ENCODE data around the gene ANG.
"Not testable (repeated sequence)": the region's sequence is repeated elsewhere in the genome, so short reads cannot be mapped to it uniquely, and the experiment has no call there.

Gene ANG

DNA sequence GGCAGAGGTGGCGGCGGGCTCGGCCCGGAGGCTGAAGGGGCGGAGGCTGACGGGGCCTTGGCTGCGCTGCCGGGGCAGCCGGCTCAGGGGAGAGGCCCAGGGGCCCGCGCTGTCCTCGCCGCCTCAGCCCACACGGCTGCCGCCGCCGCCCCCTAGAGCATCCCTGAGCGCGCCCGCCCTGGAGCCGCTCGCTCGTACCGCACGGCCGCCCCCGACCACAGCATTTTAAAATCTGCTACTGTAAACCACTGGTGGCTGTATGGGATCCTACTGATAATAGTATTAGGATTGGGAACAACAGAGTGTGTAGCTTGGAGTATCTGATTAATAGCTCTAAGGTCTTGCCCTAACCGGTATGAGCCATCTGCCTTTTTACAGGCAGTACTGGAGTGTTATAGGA lies 34.9 kb downstream of the ANG start:
- no peak overlapping the region for H3K4me3 Mint-ChIP-seq
- H3K9me3 Mint-ChIP-seq, result no peaks in the 10 kb centered on the region
- TF ChIP-seq, protein P1, sequence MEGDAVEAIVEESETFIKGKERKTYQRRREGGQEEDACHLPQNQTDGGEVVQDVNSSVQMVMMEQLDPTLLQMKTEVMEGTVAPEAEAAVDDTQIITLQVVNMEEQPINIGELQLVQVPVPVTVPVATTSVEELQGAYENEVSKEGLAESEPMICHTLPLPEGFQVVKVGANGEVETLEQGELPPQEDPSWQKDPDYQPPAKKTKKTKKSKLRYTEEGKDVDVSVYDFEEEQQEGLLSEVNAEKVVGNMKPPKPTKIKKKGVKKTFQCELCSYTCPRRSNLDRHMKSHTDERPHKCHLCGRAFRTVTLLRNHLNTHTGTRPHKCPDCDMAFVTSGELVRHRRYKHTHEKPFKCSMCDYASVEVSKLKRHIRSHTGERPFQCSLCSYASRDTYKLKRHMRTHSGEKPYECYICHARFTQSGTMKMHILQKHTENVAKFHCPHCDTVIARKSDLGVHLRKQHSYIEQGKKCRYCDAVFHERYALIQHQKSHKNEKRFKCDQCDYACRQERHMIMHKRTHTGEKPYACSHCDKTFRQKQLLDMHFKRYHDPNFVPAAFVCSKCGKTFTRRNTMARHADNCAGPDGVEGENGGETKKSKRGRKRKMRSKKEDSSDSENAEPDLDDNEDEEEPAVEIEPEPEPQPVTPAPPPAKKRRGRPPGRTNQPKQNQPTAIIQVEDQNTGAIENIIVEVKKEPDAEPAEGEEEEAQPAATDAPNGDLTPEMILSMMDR (IDR thresholded peaks at IDR 0.05; ENCODE audit: unreplicated experiment in 3 of 3), result no peak
- H3K4me1 Mint-ChIP-seq, result no peaks in the 10 kb centered on the region
- H3K27me3 Mint-ChIP-seq (ENCODE audit: low read depth), result peaks cover 4% of the 10 kb centered on the region
- H3K36me3 Mint-ChIP-seq (ENCODE audit: low read depth), result no peaks in the 10 kb centered on the region
- H3K27ac Mint-ChIP-seq, result no peak overlapping the region

DNA sequence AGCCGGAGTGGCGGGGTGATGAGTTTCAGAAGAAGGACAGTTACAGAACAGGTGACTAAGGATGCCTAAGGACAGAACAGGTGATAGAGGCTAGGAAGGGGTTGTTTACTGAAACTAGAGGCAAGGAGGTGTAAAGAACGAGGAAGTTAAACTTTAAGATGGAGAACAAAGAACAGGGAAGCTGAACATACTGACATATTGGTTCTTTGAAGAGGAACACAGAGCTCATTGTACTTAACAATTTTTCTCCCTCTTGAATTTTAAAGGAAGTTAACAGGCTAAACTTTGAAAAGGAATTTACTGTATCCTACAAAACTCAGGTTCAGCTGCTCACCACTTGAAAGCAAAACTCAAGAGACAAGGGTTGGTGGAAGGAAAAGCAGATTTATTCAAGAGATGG lies 37.6 kb downstream of the ANG start:
- H3K27ac Mint-ChIP-seq, result peak overlapping the region in 2 of 3 experiments; percentile 2 to 78
- H3K27me3 Mint-ChIP-seq (ENCODE audit: low read depth); H3K36me3 Mint-ChIP-seq (ENCODE audit: low read depth); H3K4me3 Mint-ChIP-seq; H3K4me1 Mint-ChIP-seq; H3K9me3 Mint-ChIP-seq: not testable (repeated sequence)

DNA sequence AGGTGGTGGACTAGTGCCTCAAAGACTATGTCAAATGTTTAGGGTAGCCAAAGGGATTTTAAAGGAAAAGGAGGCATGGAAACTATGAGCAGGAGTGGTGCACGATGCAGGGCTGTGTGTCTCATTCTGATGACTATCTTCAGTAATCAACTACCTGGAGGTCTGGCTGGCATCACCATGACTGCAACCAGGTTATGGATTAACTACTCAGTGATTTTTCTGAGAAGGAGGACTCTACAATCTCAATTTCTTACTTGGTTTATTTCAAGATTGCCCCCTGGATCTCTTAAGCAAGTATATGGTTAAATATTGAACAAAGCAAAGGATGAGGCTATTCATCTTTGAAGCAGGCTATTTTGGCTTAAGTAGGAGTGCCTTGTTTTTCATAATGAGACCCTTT lies 38.0 kb downstream of the ANG start:
- peaks cover 2% of the 10 kb centered on the region for H3K27me3 Mint-ChIP-seq (ENCODE audit: low read depth)
- no peaks in the 10 kb centered on the region for H3K9me3 Mint-ChIP-seq
- peak overlapping the region in 2 of 3 experiments; percentile 2 to 78 for H3K27ac Mint-ChIP-seq
- H3K4me3 Mint-ChIP-seq, result no peak overlapping the region
- H3K36me3 Mint-ChIP-seq (ENCODE audit: low read depth), result no peaks in the 10 kb centered on the region
- no peaks in the 10 kb centered on the region for H3K4me1 Mint-ChIP-seq
- TF ChIP-seq, protein P1 (IDR thresholded peaks at IDR 0.05; ENCODE audit: unreplicated experiment in 3 of 3), result no peak

DNA sequence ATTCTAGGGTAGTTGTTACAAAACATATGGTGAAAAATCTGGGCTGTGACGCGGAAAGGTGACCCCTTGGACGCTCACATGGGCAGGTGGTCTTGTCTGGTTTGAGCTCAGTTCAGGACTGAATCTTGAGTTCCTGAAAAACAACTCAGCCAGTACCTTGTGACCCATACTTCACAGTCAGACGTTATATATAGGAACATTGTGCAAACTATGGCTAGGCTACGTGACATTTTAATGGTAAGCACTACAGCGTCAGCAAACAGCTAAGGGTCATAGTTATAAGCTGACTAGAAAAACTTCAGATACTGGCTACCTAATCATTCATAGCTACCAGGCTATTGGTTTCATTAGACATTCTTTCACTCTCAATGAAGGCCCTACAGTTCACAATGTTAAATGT lies 42.3 kb downstream of the ANG start:
- Mint-ChIP-seq H3K4me3 (no peak overlapping the region), H3K9me3 (no peaks in the 10 kb centered on the region), H3K4me1 (no peaks in the 10 kb centered on the region), H3K36me3 (ENCODE audit: low read depth) (no peaks in the 10 kb centered on the region), H3K27me3 (ENCODE audit: low read depth) (no peaks in the 10 kb centered on the region), H3K27ac (no peak overlapping the region)
- TF ChIP-seq, protein P1 (IDR thresholded peaks at IDR 0.05; ENCODE audit: unreplicated experiment in 3 of 3), result no peak

DNA sequence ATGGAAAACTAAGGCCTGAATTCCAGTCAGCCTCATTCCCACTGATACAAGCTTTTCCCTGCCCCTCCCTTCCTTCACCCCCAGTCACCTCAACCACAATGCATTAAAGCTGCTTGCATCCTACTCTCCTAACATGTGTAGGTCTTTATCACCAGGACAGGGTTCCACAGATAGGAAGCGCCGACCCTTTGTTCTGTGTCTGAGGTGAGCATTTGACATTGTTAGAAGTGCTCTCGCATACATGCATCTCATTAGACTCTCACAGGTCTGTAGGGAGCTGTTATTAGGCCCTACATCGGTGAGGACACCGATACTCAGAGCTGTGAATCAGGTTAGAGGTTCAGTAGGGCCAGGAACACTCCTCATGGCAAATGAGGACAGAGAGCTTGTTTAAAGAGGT lies 43.9 kb downstream of the ANG start:
- H3K36me3 Mint-ChIP-seq (ENCODE audit: low read depth), result no peaks in the 10 kb centered on the region
- no peaks in the 10 kb centered on the region for H3K9me3 Mint-ChIP-seq
- H3K4me1 Mint-ChIP-seq, result no peaks in the 10 kb centered on the region
- H3K27me3 Mint-ChIP-seq (ENCODE audit: low read depth), result no peaks in the 10 kb centered on the region
- TF ChIP-seq, protein P1 (IDR thresholded peaks at IDR 0.05; ENCODE audit: unreplicated experiment in 3 of 3), result no peak
- H3K4me3 Mint-ChIP-seq, result no peak overlapping the region
- no peak overlapping the region for H3K27ac Mint-ChIP-seq

DNA sequence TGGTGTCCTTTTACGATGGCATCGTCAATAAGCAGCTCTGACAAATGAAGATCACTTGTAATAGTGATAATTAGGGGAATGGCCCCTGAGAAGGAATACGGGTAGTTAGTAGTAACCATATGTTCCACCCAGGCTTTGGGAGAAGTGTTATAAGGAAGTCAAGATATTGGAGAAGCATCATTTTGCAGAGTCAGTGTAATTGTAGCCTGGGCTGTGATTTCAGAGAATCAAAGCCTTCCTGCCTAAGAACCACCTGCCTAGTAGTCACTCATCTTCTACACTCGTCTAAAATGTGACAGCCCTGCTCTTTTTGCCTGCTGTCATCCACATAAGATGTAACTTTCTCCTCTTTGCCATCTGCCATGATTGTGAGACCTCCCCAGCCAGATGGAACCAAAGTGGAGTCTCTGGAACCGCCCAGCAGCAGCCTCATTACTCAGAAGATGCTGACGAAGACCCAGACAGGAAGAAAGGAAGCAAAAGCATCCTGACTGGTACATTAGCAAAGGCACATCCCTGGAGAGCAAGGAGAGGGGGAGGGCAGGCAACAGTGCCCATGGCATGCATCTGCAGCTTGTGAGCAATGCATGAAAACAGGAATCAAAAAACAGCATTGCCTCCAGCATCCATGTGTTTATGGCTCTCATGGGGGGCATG lies 44.5 kb downstream of the ANG start:
- no peak overlapping the region for H3K27ac Mint-ChIP-seq
- TF ChIP-seq, protein P1 (IDR thresholded peaks at IDR 0.05; ENCODE audit: unreplicated experiment in 3 of 3), result no peak
- H3K27me3 Mint-ChIP-seq (ENCODE audit: low read depth), result no peaks in the 10 kb centered on the region
- H3K4me1 Mint-ChIP-seq, result no peaks in the 10 kb centered on the region
- no peaks in the 10 kb centered on the region for H3K36me3 Mint-ChIP-seq (ENCODE audit: low read depth)
- no peaks in the 10 kb centered on the region for H3K9me3 Mint-ChIP-seq
- H3K4me3 Mint-ChIP-seq, result no peak overlapping the region
